GM12891 (cell line): Measurements from ENCODE around the gene RNF5.
"Not testable (repeated sequence)": the region's sequence is repeated elsewhere in the genome, so short reads cannot be mapped to it uniquely, and the experiment has no call there.

Source experiments
- DNase-seq: peaks from one replicate; pipeline ENCODE4 v3.0.0; 2011; ENCODE audit warnings: low spot score; ENCODE audit not compliant: insufficient read length
- FAIRE-seq: peaks from 2 replicates; lab custom pipeline; 2011; peaks lifted over from hg19 to GRCh38; lab: Jason Lieb, UNC
- PAX5 ChIP-seq: IDR thresholded peaks from 2 replicates; pipeline ENCODE4 v1.6.1; 2011; ENCODE audit warnings: low read length, moderate library complexity, mild to moderate bottlenecking; ENCODE audit not compliant: insufficient read depth, severe bottlenecking
- POLR2A ChIP-seq: IDR thresholded peaks from 2 replicates; pipeline ENCODE4 v1.6.1; 2011; ENCODE audit warnings: low read depth, low read length, control low read depth
- POLR2AphosphoS5 ChIP-seq: IDR thresholded peaks from 2 replicates; pipeline ENCODE4 v1.6.1; 2011; ENCODE audit warnings: low read depth, low read length, control low read depth
- POU2F2 ChIP-seq: IDR thresholded peaks from 2 replicates; pipeline ENCODE4 v1.6.1; 2011; ENCODE audit warnings: low read depth, mild to moderate bottlenecking, control low read depth, low read length, moderate library complexity
- SPI1 ChIP-seq: IDR thresholded peaks from 2 replicates; pipeline ENCODE4 v1.6.1; 2011; ENCODE audit warnings: low read depth, low read length, control low read depth
- TAF1 ChIP-seq: IDR thresholded peaks from 2 replicates; pipeline ENCODE4 v1.6.1; 2011; ENCODE audit warnings: low read depth, low read length, control low read depth

Gene RNF5

GRCh38 chr6:32190911-32191677 lies 12.9 kb downstream of the RNF5 start:
- no peak for TF ChIP-seq POLR2A
- no peak for TF ChIP-seq SPI1
- TF ChIP-seq PAX5 = no peak
- no peak for TF ChIP-seq POU2F2
- no peak; the same call in 1 of the 2 replicates for TF ChIP-seq POLR2AphosphoS5
- no peak for TF ChIP-seq TAF1
- no peak for DNase-seq
- FAIRE-seq = no peak

- FAIRE-seq (peak; percentile 16), DNase-seq (no peak)
- TF ChIP-seq POU2F2 = peak; percentile 31; the same call in 1 of the 2 replicates
- no peak for TF ChIP-seq TAF1
- no peak for TF ChIP-seq SPI1
- TF ChIP-seq POLR2AphosphoS5 = peak; percentile 49
Measured at GRCh38 chr6:32191696-32192607, 13.7 kb downstream of the RNF5 start.

- peak; percentile 33 for TF ChIP-seq TAF1
- TF ChIP-seq PAX5 = no peak
- peak; percentile 64 for TF ChIP-seq SPI1
- DNase-seq (no peak), FAIRE-seq (peak; percentile 54)
Measured at GRCh38 chr6:32192608-32193039, 14.4 kb downstream of the RNF5 start, which contains the start of gene GPSM3. Gene GPSM3 (minus strand): TSS chr6:32192643. CDS start chr6:32192513, 130 bp downstream.

GRCh38 chr6:32193096-32193495 lies 14.9 kb downstream of the RNF5 start:
- not testable (repeated sequence) for DNase-seq, FAIRE-seq

- DNase-seq = no peak
- no peak for FAIRE-seq
- no peak for TF ChIP-seq POLR2AphosphoS5
- TF ChIP-seq SPI1 = no peak
- no peak for TF ChIP-seq PAX5
- no peak for TF ChIP-seq TAF1
- TF ChIP-seq POU2F2 = no peak
- TF ChIP-seq POLR2A = no peak
Measured at GRCh38 chr6:32194388-32194787, 16.2 kb downstream of the RNF5 start.

GRCh38 chr6:32194825-32195651 lies 16.8 kb downstream of the RNF5 start:
- FAIRE-seq = peak; percentile 43
- DNase-seq = no peak
- 0 out of 2 replicates have a peak, but pooled peaks have one; percentile 35 for TF ChIP-seq POU2F2
- TF ChIP-seq TAF1 = peak; percentile 51; the same call in 1 of the 2 replicates
- TF ChIP-seq PAX5 = no peak
- no peak for TF ChIP-seq SPI1
- TF ChIP-seq POLR2A = peak; percentile 52

GRCh38 chr6:32195652-32195901 lies 17.4 kb downstream of the RNF5 start:
- DNase-seq (peak; percentile 93), FAIRE-seq (peak; percentile 96)
- TF ChIP-seq POU2F2 (0 out of 2 replicates have a peak, but pooled peaks have one; percentile 1), PAX5 (no peak)

- TF ChIP-seq POLR2A = peak; percentile 82
- peak; percentile 64; the same call in 1 of the 2 replicates for TF ChIP-seq TAF1
- no peak for TF ChIP-seq POU2F2
- TF ChIP-seq SPI1 = peak; percentile 29; the same call in 1 of the 2 replicates
- peak; percentile 86 for TF ChIP-seq POLR2AphosphoS5
- no peak for FAIRE-seq
- DNase-seq = peak; percentile 64
Measured at GRCh38 chr6:32195902-32196681, 17.9 kb downstream of the RNF5 start.
